HFF-Myc (cell line): ENCODE data around the gene SLAMF9.

ENCODE experiments used
- DNase-seq: peaks from one replicate; pipeline ENCODE4 v3.0.0-alpha.2; 2011; ENCODE audit warnings: low read depth; ENCODE audit errors: extremely low read depth
- H3K4me3 ChIP-seq: replicated peaks from 2 replicates; pipeline ENCODE4 v1.5.1; 2011; ENCODE audit warnings: low read depth, mild to moderate bottlenecking, control low read depth, low read length
- CTCF ChIP-seq: IDR thresholded peaks from 2 replicates; pipeline ENCODE4 v1.5.1; 2012; ENCODE audit warnings: mild to moderate bottlenecking, low read depth, low read length, control low read depth; ENCODE audit errors: missing control alignments

Gene SLAMF9

GRCh38 chr1:159935305-159935704 lies 18.7 kb downstream of the SLAMF9 start:
- TF ChIP-seq CTCF = no peak
- no peak overlapping the region for H3K4me3 ChIP-seq
- DNase-seq = no peak

- no peak for TF ChIP-seq CTCF
- no peak overlapping the region for H3K4me3 ChIP-seq
- no peak for DNase-seq
Observed at GRCh38 chr1:159934136-159935039, 19.6 kb downstream of the SLAMF9 start.

GRCh38 chr1:159933347-159933746 lies 20.7 kb downstream of the SLAMF9 start:
- TF ChIP-seq CTCF = no peak
- DNase-seq = no peak
- no peak overlapping the region for H3K4me3 ChIP-seq

- no peak overlapping the region for H3K4me3 ChIP-seq
- DNase-seq = no peak
- TF ChIP-seq CTCF = no peak
Observed at GRCh38 chr1:159932296-159933285, 21.4 kb downstream of the SLAMF9 start.

- no peak for TF ChIP-seq CTCF
- H3K4me3 ChIP-seq = no peak overlapping the region
- DNase-seq = no peak
Observed at GRCh38 chr1:159931795-159932173, 22.3 kb downstream of the SLAMF9 start.

- H3K4me3 ChIP-seq = no peak overlapping the region
- TF ChIP-seq CTCF = no peak
- no peak for DNase-seq
Observed at GRCh38 chr1:159931101-159931794, 22.8 kb downstream of the SLAMF9 start.
